Medulla oblongata (tissue), 1 donor: ENCODE measurements around the gene TTYH3.
A peak's percentile ranks its signal among the peaks of the same experiment; 100 is the strongest.

Experiments
- DNase-seq: peaks from one replicate; pipeline ENCODE4 v3.0.0-alpha.2; 2015; ENCODE audit errors: extremely low spot score

Gene TTYH3

GRCh38 chr7:2708547-2709310 is 76.9 kb downstream of the TTYH3 start:
- DNase-seq: no peak

DNA sequence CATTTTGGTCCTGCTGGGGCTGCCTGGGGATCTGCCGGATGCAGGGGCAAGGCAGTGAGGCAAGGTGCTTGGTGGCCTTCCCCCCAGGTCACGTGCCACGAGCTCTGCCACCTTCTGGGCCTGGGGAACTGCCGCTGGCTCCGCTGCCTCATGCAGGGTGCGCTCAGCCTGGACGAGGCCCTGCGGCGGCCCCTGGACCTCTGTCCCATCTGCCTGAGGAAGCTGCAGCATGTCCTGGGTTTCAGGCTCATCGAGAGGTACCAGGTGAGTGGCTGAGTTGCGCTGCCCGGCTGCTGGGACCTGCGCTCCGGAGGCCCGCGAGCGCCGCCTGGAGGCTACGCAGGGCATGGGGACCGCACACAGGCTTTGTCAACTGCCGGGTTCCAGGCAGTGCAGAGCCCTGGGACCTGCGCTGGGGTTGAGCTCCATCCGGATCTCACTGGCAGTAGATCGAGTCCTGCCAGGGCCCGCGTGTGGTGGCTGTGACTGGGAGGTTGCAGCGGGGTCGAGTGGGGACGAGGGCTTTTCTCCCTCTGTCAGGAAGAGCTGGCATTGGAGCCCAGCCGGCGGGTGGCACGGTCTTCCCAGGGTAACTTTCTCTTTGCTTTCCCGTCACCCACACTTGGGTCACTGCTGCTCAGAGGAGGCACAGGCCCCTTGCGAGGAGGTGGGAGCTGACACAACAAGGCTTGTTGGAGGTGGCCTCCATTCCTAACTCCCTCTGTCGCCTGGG is 77.9 kb downstream of the TTYH3 start:
- DNase-seq: peak; percentile 76

- DNase-seq: no peak
Observed at GRCh38 chr7:2710286-2710655, 78.5 kb downstream of the TTYH3 start.

DNA sequence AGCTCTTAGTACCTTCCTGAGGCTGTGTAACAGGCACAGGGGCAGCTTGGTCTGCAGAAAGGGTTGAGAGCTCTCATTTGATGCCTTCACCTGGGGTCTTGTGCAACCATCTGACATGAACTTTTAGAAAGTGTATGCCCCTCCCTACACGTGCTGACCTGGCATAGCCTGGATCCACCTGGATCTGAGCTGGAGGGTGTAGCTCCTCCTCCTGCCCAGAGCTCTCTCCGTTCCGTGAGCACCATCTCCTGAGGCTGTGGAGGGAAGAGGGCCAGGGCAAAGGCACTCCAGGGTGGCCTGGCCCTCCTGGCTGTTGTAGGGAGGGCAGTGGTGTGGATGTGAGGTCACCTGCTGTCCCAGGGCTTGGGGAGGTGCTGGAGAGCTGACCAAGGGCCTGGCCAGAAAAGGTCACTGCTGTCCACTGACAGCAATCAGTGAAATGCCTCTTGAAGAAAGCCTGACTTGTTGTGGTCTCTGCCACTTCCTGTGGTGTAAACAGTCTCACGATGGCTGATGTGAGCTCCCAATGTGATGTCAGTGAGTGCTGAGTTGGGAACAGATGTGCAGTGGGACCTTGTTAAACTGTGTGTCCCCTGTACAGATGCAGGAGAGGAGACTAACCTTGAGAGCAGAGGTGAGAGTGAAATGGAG is 79.2 kb downstream of the TTYH3 start:
- DNase-seq: no peak

GRCh38 chr7:2711895-2712675 is 80.3 kb downstream of the TTYH3 start:
- no peak for DNase-seq

DNA sequence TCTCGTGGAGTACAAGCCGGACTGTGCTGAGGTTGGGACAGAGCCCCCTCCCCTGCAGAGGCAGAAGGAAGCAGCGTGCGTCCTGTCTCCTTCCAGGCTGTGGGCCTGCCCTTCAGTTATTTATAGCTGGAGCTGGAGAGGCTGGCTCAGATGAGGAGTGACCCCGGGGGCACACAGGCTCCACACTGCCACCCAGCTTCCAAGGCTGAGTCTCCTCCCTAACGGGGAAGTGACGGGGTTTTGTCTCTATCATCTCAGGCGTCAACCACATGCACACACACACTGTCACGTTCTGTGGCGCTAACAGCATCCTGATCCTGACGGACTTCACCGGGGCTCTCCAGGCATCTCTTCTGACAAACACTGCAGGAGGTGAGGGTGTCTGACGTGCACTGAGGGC is 81.6 kb downstream of the TTYH3 start:
- DNase-seq: no peak

GRCh38 chr7:2713978-2714377 is 82.2 kb downstream of the TTYH3 start:
- DNase-seq: no peak
